HG03354 (cell line): ENCODE results near the gene GMPR2.

Experiments
- ATAC-seq: cut with Tn5 transposase; IDR thresholded peaks from one replicate; pipeline ENCODE4 v1.9.1; 2021; ENCODE audit warnings: mild to moderate bottlenecking; ENCODE audit not compliant: unreplicated experiment, poor library complexity, severe bottlenecking

GMPR2 gene

DNA sequence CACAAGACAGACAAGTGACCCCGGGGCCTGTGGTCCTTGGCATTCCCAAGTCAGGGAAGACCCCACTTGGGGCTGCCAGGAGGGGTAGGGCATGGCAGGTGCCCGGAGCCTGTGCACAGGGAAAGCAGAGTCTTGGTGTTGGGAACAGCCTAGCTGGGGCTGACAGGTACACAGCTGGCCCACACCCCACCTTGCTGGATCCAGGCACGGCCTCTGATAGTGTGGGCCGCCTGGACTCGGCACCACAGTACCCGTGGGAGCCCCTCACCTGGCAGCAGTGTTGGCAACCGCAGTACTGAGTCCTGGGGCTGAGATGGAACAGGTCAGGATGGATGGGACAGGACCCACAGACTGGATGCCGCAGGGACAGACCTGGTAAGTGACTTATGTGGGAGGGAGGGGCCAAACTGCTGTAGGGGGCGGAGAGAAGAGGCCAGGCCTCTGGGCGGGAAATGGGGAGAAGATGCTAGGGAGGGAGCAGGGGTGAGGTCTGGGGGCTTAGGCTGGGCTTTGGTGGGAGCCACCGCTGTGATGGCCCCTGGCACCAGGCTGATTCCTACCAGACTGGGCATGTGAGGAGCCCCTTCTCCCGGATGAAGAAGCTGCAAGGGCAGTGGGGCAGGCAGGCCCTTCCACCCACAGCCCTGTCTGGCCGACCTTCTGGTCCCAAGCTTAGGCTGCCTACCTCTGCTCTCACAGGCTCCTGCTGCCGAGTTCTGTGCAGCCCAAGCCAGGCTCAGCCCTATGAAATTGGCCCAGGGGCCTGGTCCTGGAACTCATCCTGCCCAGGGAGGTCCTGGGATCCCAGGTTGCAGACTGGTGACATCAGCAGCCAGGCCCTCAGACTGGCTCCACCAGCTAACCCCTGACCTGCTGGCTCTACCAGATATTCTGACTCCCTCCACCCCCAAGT lies 30.3 kb downstream of the GMPR2 start, which contains the start of gene TGM1:
Gene TGM1, minus strand, starts transcription at position 357 of the 913 bp plus-strand sequence. CDS start 825 bp downstream, outside the sequence.
- ATAC-seq: no peak

DNA sequence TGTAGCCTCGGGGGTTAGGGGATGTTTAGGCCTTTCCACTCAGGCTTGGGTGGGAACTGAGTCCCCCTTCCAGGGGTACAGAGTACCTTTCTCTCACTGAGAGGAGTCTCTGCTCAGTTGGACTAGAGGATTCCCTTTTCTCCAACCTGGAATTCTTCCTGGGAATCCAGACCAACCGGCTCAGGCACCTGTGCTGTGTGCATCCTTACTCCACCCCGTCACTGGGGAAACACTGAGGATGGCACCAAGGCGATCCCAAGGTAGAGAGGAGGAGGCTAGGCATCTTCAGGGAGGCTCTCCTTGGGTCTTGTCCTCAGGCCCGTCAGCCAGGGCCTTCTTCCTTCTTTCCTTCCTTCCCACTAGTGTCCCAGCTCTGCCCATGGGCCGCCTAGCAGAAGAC lies 31.1 kb downstream of the GMPR2 start:
- ATAC-seq: no peak

DNA sequence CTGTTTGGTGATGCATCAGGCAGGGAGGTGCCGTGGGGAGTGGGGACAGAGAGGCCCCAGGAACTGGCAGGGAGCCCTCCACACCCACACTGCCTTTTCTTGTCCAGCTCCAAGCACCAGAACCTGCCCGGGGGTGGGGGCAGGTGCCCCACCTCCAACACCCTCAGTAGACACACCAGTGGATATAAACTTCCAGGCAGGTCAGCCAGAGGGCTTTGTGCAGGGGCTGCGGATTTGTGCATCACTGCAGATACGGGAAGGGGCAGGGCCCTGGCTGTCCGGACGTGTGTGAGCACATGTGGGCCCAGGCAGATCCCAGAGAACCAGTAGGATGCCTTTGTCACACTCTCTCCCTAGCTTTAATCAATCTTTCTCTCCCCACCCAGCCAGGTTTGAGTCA lies 31.6 kb downstream of the GMPR2 start:
- no peak for ATAC-seq

DNA sequence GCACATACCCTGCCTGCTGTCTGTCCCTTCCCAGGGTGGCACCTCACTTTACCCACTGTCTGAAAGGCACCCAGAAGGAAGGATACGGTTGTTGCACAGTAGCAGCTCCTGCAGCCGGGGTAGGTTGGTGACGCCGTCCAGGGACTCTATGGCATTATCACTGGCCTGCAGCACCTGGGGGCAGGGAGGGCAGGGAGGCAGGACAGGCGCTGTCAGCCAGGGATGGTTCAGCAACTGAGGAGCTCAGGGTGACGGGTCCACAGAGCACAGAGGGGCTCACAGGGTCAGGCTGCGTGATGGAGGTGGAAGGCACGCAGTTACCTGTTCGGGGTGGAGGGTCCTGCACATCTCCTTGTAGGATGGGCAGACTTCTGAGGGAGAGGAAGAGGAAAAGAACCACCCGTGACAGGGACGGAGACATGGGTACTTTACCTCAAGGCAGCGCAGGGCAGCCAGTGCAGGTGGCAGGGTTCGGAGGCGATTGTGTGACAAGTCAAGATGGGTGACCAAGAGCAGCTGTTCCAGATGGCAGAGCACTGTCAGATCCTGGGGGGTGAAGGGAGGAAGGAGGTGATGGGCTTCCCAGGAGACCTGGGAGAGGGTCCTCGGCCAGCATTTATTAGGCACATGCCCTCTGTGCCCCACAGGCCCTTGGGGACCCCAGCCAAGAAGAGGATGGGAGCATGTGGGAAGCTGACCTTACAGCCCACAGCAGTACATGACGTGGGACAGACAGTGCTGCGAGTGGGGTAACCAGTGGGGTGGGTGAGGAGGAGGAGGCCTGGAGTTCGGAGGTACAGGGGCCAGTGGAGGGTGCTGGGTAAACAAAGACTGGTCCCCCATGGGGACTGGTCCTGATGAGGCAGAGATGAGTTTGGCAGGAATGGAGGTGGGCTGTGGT lies 33.9 kb downstream of the GMPR2 start:
- ATAC-seq: no peak

DNA sequence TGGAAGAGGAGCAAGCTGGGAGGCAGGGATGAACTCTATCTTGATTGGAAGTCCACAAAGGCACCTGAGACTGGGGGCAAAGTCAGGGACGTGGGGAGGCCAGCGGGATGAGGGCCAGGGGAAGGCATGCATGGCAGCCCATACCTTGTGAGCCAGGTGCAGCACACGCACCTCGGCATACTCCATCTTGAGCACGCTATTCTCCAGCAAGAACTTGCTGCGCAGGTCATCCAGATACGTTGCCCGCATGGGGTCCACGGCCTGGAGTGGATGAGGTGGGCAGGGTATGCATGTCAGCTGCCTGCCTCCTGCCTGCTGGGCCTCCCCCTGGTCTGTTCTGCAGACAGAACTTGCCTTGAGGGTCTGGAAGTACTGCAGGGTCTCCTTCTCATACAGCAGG lies 34.8 kb downstream of the GMPR2 start:
- no peak for ATAC-seq

DNA sequence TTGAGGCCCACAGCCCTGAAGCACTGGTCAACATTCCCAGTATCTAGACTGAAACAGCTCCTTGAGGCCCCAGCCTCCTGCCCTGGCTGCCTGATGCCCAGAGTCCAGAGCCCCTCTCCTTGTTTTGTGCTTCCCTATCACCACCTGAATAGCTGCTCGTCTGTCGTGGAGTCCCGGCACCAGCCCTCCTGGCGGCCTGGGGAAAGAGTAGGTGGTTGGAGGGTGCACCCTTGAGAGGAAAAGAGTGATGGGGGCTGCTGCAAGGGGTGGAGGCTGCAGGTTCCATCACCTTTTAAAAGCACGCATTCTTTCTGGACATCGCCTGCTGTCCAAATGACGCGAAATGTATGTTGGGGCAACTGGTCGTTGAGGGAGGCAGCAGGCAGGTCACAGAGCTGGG lies 35.5 kb downstream of the GMPR2 start:
- no peak for ATAC-seq

DNA sequence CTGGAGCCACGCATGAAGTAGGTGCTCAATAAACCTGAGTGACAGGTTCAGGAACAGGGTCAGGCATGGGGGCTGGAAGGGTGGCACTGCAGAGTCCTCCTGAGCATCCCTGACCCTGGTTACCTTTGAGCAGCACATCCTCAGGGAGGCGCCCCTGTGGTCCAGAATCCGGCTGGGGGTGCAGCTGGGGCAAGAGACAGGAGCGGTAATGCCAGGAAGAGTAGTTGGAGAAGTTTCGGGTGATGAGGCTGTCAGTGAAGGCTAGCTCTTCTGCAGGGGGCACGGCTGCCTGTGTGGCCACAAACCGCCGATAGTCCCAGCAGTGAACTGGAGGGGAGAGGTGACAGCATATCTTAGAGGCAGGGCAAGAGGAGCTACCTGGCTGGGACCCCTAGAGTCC lies 36.6 kb downstream of the GMPR2 start:
- no peak for ATAC-seq

DNA sequence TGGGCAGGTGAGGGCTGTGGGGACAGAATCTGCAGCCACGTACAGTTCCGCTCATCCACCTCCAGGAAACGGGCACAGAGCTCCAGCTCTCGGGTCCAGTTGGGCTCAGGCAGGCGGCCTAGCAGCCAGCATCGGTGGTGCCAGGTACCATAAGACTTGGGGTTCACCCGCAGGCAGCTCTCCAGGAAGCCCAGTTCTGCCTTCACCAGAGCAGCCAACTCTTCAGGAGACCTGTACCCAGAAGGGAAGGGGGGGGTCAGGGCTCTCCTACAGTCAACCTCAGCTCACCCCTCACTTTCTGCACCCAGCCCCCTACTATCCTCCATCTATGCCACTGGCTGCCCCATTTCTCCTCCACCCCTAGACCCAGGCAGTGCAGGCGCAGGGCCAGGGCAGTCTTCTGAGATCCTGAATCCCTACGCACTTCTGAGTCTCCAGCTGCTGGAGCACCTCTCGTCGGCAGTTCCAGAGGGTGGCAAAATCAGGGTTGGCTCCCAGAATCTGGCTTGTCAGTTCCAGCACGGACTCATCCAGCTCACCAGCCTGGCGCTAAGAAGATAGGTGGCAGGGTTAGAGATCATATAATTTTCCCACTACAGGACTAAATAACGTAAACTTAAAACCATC lies 37.3 kb downstream of the GMPR2 start:
- ATAC-seq: no peak

DNA sequence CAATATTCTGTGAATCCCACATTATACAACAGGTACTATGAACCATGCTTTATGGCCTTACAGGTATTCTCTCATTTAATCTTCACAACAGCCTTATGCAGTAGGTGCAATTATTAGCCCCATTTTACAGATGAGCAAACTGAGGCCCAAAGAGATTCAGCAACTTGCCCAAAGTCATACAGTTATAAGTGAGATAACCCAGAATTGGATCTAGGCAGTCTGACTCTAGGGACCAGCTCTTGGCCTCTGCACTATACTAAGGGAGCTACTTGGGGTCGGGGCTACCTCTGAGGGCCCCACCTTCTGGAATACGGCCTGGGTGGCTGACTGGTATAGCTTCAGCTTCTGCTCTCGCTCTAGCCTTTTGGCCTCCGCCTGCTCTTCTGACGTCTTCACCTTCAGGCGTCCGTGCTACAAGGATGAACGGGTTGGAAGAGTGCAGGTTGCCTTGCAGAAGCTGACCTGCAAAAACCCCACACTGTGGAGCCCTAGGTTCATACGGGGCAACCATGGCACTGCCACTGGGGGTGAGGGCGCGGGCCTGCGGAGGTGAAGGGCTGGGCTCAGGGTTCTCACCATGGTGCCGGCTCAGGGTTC lies 37.9 kb downstream of the GMPR2 start:
- no peak for ATAC-seq

DNA sequence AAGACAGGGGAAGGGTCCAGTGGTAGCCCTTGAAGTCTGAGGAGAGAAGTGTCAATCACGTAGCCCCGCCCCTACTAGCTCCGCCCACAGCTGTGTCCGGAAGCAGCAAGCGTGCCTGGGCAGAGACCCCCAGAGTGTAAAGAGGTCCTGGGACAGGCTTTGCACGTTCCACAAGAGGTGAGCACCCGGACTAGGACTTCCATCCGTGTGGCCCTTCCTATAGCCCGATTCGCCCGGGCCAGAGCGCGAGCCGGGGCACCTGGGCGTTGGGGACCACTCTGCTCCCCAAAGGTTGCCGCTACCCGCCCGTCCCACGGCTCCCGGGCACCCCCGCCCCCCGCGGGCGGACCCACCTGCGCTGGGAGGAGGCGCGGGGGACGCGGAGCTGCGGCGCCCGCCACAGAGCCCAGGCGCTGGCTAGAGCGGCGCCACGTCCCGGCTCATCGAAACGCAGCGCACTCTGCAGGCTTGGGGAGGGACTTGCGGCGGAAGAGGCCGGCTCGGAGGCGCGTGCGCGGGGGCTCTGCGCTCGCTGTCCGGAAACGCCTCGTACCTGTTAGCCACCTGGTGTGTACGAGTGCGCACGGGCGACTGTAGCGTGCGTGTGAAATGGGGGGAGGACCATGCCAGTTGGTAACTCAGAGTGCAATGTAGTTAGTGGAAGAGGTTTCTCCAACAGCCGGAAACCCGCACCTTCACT lies 38.6 kb downstream of the GMPR2 start, which contains the start of gene RABGGTA:
Gene RABGGTA, minus strand, starts transcription at position 464 of the 700 bp plus-strand sequence. CDS start 482 bp downstream, outside the sequence.
- ATAC-seq: peak; percentile 90

DNA sequence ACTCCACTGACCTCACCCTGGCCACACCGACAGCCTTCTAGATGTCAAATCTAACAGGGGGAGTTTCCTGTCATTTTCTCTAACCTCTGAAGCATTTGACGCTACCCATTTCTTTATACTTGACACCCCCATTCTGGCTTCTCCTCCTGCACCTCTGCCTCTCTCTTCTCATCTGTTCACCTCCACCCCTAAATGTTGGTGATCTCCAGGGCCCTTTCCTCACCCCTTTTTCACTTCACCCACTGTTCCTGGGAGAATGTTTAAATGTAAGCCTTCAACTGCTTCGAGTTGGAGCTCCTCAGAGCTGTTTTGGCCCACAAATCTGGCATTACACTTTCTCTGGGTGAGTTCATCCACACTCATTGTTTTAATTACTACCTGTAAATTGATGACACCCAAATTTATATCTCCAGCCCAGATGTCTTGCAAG lies 39.1 kb downstream of the GMPR2 start:
- no peak for ATAC-seq

DNA sequence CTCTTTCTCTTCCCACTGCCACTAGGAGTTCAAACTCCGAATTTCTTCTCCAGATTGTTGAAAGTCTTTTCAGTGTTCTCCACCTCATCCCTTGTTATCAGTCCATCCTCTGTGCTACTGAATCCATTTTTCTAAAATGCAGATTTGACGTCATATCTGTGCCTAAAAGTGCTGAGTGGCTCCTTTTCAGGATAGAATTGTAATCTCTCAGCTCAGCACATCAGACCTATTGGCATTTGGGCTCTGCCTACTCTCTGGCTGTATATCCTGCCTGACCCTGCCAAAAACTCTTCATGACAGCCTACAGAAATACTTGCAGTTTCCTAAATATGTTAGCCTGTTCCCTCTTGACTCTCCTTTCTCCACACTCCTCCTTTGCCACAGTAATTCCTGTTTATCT lies 39.7 kb downstream of the GMPR2 start:
- no peak for ATAC-seq

DNA sequence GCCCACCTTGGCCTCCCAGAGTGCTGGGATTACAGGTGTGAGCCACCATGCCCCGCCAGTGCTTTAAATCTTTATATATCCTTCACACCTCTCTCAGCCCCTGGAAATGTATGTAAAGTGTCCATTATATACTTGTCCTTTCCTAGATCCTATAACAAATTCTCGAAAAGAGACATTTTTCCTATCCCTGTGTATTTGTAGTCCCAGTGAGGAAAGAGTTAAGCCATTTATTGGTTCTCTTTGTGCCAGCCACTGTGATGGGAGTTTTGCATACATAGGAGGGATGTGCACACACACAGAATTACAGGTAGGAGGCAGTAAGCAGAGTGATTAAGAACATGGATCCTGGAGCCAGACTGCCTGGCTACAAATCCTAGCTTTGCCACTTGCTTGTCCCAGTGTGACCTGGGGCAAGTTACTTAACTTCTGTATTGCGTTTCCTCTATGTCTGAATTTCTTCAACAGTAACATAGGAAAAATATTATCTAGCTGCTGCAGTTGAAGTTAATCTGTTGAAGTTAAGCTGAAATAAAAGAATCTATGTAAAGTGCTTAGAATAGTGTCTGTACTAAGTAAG lies 40.8 kb downstream of the GMPR2 start:
- ATAC-seq: no peak

DNA sequence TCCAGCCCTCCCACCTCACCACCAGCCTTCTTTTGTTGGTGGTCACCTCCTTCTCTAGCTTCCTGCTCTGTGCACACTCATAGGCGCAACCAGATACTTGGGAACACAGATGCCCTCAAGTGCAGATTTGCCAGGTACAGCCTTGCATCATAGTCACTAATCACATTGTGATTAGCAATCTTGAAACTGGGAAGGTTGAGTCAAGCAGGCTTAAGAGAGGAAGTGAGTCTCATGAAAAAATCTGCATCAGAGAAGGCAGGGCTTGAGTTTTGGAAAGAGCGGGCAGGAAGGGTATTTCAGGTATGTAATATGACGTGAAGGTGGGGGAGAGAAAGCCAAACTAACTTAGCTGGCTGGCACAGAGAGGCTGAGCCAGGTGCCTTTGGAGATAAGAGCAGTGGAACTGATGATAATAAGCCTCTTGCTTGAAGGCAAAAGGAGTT lies 41.4 kb downstream of the GMPR2 start:
- ATAC-seq: peak; percentile 37

DNA sequence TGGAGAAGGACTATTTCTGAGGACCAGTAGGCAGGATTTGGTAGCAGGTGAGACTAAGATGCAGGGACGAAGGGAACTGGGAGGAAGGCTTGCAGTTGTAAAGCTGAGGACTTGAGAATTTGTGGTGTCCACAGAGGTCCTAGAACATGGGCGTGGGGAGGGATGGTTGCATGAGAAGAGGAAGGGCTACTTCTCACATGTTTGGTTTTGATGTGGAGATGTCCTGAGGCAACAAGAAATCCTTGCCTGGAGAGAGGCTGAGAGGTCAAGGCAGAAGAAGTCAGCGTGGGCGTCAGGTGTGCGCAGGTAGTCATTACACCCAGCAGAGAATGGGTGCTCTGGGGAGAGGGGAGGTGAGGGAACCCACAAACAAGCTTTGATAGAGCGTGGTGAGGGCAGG lies 44.3 kb downstream of the GMPR2 start:
- no peak for ATAC-seq

DNA sequence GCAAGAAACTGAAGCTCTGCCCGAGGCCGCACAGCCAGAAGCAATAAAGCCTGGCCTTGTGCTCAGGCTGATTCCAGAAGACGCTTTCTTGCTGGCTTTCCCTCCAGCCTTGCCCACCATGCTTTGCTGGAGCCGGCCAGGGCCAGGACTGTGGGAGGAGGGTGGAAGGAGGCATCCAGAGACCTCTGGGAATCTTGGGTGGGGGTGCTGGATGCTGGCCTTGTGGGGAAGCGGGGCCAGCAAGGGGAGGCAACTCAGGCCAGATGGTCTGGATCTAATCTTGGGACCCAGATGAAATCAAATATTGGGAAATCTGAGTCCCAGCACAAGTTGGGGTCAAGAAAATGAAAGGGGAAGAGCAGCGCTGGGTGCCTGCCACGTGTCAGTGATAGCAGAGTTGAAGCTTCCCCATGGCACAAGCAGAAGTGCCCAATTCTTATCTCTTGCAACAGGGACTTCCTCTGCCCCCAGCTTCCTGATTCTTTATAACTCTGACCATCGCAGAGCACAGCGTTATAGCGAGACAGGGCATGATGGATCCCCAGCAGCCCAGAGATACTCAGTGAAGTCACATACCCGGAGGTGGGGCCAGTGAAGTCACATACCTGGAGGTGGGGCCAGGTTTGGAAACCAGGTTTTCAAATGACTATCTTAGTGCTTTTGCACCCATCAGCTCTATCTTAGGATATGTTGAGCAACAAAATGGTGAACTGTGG lies 45.0 kb downstream of the GMPR2 start:
- no peak for ATAC-seq

DNA sequence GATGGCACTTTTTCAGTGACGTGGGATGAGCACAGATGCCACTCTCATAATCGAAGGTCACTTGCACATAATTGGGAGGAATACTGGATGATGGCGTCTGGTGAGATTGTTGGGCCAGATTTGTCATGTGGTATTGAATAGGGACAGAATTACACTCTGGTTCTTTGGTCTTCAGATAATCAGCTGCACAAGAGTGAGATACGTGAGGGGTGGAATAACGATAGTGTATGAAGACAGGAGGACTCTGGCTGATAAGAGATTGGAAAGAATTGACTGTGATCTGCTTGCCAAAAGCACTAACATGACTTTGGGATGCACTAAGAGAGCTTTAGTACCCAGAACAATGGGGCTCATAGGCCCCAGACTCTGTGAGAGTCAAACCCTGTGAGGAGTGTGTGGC lies 45.7 kb downstream of the GMPR2 start:
- ATAC-seq: no peak
